ENCODE results near the gene GRIA4.

The GRIA4 gene

DNA sequence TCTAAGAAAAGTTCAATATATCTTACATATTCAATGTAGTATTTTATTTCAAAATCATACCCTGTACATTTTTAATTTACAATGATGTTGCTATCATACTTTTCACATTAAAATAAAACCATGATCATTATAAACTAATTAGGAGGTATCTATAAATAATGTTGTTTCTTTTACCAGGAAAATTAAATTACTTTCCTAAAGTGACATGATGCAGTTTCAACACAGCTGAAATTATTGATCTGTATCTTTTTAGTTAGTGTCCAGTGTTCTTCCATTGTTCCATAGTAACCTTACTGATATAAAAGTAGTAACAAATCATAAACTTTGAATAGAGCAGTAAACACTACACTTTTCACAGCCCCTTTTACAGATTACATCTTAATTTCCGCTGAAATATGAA is 29.7 kb downstream of the GRIA4 start:
- no peak for DNase-seq (ENCODE audit: low read depth)

DNA sequence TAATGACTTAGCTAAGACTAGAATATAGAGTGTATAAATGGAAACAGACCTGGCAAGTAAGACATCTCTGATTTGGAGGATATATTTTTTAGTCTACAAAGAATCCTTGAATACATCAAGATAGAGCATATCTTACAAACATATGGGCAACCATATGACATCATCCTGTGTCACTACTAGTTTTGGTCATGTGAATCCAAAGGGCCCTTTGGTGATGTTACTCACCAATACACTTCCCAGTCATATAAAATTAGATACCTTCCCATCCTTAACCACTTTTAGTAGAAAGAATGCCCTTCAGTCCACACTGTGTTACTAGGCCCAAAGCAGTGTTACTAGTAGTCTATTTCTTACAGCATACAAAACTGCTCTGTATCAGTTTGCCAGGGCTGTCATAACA is 31.6 kb downstream of the GRIA4 start:
- DNase-seq (ENCODE audit: low read depth), result no peak

DNA sequence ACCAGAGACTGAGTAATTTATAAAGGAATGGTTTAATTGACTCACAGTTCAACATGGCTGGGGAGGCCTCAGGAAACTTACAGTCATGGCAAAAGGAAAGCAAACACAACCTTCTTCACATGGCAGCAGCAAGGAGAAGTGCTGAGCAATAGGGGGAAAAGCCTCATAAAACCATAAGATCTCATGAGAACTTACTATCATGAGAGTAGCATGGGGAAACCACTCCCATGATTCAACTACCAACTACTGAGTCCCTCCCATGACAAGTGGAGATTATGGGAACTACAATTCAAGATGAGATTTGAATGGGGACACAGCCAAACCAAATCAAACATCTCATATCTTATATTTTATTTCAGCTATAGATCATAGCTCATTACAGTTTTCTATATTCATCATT is 33.0 kb downstream of the GRIA4 start:
- no peak for DNase-seq (ENCODE audit: low read depth)

DNA sequence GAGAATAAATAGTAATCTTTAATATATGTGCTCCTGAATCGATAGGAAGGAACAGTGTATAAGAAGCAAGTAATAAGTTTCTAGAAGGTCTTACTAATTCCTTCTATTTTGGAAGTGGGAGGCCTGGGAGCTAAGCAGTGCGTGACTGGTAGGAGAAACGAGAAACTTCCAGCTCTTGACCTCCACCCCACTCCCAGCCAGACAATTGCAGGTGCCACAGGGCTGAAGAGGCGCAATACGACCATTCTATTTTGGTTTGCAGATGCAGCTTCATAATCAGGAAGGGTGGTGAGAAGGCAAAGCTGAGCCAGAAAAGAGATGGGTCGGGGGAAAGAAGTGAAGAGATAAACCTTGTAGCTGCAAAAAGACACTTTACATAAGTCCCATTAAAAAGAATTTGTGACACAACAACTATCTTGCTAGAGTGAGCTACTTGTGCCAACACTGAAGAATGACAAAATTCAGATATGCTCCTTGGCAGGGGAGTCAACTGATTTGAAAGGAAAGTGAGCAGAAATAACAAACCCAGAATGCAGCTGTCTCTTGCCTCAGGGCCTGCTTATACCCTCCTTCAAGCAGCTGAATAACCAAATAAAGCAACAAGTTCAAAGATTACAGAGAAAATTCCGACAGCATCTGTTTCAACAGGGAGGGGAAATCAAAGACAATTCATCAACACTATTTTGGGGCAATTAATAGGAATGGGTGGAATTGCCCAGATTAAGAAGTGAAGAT is 35.1 kb downstream of the GRIA4 start:
- DNase-seq (ENCODE audit: low read depth), result no peak

DNA sequence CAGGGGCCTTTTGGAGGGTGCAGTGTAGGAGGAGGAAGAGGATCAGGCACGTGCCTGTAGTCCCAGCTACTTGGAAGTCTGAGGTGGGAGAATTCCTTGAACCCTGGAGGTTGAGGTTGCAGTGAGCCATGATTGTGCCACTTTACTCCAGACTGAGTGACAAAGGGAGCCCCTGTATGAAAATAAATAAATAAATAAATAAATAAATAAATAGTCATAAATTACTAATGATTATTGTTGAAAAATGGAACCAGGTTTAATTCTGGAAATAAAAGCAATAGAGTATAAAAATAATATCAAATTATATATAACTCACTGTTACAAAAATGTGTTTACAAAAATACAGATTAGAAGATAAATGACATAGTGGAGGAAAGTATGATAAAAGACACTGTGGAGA is 37.9 kb downstream of the GRIA4 start:
- DNase-seq (ENCODE audit: low read depth), result no peak

DNA sequence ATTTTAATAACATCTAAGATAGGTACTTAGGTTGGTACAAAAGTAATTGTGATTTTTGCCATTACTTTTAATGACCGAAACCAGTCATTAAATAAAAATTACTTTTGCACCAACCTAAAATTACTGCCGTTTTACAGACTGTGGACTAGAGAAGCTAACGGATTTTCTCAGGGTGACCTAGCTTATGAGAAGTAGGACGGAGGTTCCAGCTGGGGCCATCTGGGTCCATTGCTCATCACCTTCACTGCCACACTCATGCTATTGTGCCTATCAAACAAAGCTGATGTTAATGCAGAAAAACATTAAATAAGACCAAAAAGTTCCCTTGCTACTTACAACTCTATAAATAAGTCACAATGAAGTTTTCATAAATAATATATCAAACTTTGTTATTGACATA is 38.9 kb downstream of the GRIA4 start:
- DNase-seq (ENCODE audit: low read depth), result no peak

DNA sequence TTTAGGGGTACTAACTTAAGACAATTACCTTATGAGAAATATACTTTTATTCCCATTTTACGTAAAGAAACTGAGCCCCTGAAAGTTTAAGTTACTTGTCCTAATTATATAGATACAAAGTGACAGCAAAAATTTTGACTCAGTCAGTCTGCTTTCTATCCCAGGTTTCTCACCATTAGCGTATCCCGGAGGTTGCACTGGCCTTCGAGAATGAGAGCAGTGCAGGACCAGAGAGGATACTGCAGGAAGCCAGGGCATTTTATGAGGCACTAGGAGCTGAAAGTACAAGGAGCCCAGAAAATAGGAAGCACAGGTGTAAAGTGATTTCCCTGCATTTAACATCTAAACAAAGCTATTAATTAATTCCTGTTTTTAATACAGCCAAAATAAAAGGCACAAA is 55.4 kb downstream of the GRIA4 start:
- DNase-seq (ENCODE audit: low read depth), result no peak

DNA sequence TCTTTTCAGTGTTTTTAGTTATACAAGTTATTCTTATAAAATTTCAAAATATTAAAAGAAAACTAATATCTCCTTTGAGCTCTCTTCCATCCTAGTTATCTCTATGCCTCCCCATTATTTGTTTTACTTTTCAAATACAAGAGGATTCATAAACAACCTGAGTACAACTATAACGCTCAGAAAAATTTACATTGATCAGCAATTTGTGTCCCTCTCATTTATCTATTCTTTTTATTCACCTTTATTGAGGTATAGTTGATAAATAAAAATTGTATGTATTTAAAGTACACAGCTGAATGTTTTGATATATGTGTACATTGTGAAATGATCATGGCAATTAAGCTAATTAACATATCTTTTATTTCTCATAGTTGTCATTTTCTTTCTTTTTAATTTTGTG is 57.6 kb downstream of the GRIA4 start:
- no peak for DNase-seq (ENCODE audit: low read depth)

DNA sequence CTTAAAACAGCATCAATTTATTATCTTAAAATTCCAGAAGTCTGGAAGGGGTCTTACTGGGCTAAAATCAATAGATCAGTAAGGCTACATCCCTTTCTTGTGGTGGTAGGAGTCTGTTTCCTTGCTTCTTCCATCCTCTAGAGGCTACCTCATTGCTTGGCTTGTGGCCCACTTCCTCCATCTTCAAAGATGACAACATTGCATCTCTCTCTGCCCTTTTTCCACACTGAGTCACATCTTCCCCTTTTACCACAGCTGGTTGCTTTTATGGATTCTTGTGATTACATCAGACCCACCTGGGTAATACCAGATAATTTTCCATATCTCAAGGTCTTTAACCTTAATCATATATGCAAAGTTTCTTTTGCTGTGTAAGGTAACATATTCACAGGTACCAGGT is 60.9 kb downstream of the GRIA4 start:
- DNase-seq (ENCODE audit: low read depth), result peak; percentile 4

DNA sequence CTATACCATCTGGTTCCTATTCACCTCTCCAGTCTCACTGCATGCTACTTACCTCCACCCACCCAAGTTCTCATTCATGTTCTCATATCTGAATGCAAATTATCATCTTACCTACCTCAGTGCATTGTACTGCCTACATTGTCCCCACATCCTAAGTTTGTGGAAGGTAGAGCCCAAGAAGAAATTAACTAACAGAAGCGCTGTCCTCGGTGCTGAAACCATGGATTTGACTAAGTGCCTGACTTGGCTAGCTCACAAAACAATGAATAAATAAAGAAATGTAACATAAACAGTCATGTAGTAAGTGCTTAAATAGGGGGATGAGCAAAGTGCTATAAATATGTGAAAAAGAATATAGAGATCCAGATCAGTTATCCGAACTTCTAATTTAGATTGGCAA is 63.2 kb downstream of the GRIA4 start:
- DNase-seq (ENCODE audit: low read depth), result peak; percentile 15

DNA sequence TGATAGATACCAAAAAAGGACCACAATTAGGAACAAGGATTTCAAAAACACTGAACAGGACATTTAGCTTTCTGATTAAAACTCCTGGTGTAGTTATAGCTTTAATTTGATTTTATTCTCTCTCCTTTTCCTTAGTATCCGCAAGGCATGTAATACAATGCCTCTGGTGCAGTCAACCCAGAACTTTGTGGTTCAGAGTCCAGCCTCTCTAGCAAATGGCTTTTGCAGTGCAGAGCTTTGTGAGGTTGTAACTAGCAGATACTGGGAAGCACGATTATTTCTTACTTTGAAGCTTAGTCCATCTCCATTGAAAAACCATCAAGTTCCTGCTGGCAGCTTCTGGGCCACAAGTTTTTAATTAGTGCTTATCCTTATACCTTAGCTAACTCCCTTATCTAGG is 79.8 kb downstream of the GRIA4 start:
- no peak for DNase-seq (ENCODE audit: low read depth)

DNA sequence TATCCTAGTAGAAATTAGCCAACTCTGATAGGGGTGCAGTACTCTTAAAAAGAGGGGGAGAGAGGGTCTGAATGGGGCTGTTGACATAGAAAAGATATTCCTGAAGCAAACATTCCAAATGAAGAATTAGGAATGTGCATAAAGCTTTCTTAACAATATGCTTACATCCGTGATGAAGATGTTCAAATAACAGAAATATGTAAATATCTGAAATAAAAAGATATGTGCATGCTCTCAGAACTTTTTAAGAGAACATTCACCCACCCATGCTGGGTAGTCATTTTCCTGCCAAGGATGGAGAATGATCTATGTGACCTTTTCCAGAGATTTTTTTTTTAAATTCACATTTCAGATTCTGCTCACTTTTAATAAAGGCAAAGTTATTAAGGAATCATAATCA is 80.6 kb downstream of the GRIA4 start:
- DNase-seq (ENCODE audit: low read depth), result no peak

DNA sequence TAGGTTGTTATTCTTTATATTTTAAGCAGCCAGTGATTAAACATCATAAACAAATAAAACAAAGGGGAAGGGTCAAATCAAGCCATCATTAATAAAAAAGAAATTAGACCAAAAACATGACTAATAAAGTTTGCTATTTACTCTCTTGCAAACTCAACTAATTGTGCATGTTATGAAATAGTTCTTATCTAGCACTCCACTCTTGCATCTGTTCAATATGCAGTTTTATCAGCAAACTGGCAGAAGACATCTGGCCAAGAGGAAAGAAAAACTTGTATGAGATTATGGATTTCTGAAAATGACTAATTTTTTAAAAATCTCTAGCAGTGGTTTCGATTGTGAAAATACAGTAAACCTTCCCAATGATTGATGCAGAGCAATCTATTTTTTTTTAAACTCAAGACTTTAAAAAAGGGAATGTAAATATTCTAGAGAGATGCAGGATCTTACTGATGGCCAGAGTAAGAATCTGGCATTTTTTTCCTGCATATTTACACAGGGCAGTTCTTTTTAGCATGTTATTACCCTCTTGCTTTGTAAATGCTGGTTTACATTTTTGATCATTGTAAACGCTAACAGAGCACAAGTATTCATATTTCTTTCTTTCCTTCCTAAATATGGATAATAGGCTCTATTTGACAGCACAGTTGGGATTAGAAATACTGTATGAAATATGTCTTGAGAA is 83.3 kb downstream of the GRIA4 start:
- DNase-seq (ENCODE audit: low read depth), result no peak

DNA sequence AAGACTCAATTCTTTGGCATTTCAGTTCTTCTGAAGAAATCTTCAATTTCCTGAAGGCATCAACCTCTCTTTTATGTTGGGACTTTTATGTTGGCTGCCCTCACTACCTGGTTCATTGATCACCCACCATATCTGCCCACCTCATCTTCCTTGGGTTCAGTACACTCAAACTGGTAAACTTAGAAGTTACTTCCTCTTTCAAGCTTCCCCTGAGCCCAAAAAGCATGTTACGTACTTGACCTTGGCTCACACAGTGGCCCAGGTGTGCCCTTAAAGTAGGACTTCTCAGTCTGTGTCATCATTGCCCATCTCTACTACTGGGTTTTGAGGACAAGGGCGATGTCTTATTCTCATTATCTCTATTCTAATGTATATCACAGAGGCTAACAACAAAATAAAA is 86.1 kb downstream of the GRIA4 start:
- no peak for DNase-seq (ENCODE audit: low read depth)

DNA sequence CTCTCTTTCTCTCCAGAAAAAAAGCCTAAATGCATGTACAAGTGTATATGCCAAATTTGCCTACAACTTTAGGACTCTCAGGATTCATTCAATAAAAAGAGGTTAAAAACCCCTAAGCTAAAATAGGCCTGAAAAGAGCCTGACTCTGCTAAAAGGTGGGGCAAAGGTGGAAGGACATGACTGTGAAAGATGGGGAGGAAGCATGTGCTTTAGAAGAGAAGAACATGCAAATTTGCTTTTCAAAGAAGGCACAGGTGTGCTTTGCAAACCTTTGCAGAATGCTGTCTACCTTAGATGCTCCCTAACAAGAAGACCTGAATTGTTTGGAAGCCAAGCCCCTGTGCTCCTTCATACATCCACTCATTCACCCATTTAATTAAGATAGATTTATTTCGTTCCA is 87.4 kb downstream of the GRIA4 start:
- DNase-seq (ENCODE audit: low read depth), result no peak

DNA sequence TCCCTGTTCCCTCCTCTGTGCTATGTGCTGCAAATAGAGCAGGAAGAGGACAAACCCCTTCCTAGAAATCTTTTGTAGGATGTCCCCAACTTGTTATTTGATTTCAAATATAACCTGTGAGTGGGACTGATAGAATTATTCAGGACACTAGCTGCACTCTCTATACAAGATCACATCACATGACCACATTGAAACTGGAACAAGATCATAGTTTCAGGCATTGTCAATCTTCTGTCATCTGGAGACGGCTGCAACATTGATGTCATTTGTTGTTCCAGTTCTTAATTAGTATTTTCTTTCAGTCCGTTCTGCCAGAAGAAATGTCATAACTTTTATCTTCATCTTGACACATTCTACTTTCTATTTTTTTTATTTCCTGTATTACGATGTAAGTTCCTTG is 89.3 kb downstream of the GRIA4 start:
- no peak for DNase-seq (ENCODE audit: low read depth)

DNA sequence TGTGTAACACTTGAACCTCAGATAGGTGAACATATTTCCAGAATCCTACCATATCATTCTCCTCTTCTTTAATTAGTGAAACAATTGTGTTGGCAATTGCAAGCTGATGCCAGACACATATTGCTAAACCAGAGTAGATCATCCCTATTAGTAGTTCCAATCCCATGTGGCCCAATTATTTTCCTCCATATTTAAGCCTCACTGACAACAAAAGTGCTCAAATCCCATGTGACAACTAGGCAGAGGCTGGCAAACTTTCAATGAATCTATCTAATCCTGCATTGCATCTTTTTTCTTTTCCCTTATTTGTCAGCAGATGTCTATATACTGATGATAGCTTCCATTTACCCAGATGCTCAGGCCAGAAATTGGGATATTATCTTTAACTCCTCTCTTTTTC is 90.4 kb downstream of the GRIA4 start:
- DNase-seq (ENCODE audit: low read depth), result no peak

DNA sequence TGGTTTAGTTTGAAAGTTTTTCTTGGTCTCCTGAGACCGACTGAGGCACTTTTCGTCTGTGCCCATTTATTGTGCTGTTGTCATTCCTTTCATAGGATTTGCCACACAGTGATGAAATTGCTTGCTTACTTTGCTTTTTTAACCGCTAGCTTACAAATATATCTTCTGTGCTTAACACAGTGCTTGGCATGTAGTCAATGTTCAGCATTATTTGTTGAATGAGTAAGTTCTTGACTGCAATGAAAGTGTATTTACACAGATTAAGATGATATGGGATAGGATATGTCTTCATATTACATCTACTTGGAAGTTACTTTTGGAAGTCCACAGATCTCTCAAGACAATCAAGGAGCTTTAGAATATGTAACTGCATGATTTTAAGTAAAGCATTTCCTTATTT is 91.2 kb downstream of the GRIA4 start:
- DNase-seq (ENCODE audit: low read depth), result no peak

DNA sequence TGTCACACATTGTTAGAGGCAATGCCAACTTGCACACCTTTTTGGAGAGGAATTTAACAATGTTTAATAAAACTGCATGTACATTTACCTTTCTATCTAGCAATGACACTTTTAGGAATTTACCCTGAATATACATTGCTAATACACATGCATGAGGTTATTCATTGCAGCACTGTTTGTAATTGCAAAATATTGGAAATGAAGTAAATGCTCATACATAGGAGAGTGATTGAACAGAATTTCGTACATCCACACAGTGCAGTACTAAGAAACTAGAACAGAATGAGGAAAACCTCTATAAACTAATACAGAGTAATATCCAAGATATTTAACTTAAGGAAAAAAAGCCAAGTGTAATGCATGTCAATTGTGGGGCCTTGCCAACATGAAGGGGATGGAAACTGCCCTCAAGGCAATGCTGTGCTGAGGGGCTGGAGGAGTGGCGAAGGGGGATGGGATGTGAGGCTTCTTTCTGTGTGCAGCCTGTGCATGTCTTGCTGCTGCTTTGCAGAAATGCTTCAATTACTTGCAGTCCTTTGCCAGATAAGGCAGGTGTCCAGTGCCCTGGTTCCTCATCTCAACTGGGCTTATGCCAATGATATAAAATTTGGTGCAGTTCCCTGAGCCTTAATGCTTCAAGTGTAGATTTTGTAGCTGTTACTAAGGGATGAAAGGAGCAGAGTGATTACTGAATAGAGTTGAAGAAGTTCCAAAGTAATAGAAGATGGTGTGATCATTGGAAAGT is 96.1 kb downstream of the GRIA4 start:
- DNase-seq (ENCODE audit: low read depth), result no peak

DNA sequence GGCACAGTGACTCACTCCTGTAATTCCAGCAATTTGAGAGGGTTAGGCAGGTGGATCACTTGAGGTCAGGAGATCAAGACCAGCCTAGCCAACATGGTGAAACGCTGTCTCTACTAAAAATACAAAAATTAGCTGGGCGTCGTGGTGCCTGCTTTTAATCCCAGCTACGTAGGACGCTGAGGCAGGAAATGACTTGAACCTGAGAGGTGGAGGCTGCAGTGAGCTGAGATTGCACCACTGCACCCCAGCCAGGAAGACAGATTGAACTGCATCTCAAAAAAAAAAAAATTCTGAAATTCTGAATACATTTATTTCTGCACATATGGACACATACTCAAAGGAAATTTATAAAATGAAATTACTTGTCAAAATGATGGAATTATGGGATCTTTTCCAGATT is 103.2 kb downstream of the GRIA4 start:
- no peak for DNase-seq (ENCODE audit: low read depth)

DNA sequence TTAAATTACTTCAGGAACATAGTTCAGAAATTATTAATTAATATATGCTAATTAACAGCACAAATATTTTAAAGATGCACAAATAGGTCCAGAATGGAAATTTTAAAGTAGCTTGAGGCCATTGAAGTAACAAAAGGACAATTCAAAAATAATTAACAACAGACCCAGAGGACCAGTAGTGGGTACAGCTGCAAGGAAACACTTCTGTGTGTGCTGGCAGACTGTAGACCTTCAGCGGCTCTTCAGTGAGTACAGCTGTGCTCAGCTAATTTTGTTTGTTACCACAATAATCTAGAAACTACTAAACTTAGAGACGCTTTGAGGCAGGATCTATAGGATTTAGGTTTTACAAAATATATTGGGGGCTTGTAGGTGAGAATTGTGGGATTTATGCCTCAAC is 103.8 kb downstream of the GRIA4 start:
- DNase-seq (ENCODE audit: low read depth), result no peak

DNA sequence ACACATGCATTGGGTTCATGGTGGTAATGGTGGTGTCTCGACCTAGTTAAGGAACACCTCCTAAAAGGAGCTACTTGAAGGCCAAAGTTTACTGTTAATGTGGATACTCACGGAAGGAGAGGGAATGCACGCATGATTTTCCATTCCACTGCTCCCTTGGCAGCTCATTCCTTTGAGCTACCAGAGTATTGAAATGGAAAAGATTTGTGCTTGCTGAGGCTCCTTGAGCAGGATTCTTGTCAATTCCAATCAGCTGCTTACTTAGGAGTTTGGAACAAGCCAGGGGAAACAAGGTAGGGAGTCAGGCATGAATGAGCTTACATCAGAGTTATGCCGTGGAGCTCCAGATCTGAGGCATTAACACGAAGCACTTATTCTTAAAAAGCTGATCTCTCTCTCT is 108.8 kb downstream of the GRIA4 start:
- DNase-seq (ENCODE audit: low read depth), result peak; percentile 34

DNA sequence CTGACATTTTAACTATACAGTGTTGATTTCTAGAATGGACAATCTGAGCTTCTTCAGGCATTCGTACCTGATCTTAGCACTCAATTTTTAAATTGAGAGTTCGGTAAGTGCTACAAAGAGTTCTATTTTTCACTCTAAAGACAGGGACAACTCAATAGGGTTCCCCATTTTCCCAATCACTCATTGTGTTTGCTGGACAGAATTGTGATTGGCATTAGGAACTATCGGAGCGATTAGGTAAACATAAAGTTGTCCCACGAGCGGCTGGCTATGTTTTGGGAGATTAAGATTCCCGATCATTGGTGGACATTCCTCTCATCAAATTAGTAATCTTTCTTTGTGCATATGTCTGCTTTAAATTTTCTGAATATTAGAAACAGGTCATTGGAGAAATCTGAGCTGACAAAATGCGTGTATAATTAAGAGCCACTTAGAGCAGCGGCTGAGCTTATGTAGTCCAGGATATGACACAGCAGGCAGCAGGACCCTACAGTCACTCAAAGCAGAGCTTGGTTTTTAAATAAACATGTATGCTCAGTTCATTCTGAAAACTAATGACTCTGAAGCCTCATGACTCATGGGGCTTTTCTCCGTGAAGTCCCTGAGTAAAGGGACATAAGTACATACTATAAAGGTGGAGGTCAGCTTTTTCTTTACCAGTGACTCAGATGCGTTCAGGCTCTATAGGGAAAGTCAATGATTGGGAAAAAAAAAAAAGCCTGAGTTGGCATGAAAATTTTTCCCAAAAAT is 109.4 kb downstream of the GRIA4 start:
- peak; percentile 63 for DNase-seq (ENCODE audit: low read depth)
